Nephron (organoid): Measurements from ENCODE around the gene NIP7.

Experiments
- H3K27ac Mint-ChIP-seq, 3 experiments: 2 replicates each; pipeline ENCODE4 v1.8.0; 2020; ENCODE audit warnings: mixed read lengths in 3 of 3, mild to moderate bottlenecking in 2 of 3, moderate library complexity in 1 of 3
- H3K27me3 Mint-ChIP-seq: 2 replicates; pipeline ENCODE4 v1.8.0; 2021; ENCODE audit warnings: low read depth, mild to moderate bottlenecking, moderate library complexity, mixed read lengths
- H3K36me3 Mint-ChIP-seq: 2 replicates; pipeline ENCODE4 v1.8.0; 2020; ENCODE audit warnings: low read depth, mixed read lengths
- H3K4me1 Mint-ChIP-seq: 2 replicates; pipeline ENCODE4 v1.8.0; 2020; ENCODE audit warnings: mixed read lengths
- H3K4me3 Mint-ChIP-seq, 3 experiments: 2 replicates each; pipeline ENCODE4 v1.8.0; 2020; ENCODE audit warnings: mild to moderate bottlenecking in 3 of 3, mixed read lengths in 3 of 3, moderate library complexity in 2 of 3
- H3K9me3 Mint-ChIP-seq: 2 replicates; pipeline ENCODE4 v1.8.0; 2020; ENCODE audit warnings: mixed read lengths
- TF ChIP-seq, protein P1 (sequence below), 3 experiments: fragments of 200-600 bp; sonication (generic); IDR thresholded peaks; one replicate each; pipeline ENCODE4 v1.5.0; 2021; ENCODE audit warnings: antibody characterized with exemption in 3 of 3; ENCODE audit not compliant: unreplicated experiment in 3 of 3

NIP7 gene

DNA sequence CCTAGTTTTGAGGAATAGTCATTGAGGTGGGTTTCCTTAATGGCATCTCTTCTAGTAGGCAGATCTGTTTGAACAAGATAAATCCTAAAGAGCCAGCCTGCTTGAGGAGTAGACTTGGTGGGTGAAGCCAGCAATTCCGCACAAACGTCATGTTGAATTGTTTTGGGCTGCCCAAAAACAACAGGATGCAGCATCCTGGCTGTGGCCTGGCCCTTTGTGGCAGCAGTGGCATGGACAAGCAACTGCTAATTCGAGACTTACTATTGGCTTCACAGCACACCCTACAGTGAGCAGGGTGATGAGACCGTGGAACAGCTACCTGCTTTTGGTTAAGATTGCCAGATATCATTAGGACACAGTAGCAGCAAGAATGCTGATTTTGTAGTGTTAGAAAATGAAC is 37.7 kb upstream of the NIP7 start:
- no peak overlapping the region for H3K27ac Mint-ChIP-seq
- TF ChIP-seq, protein P1, sequence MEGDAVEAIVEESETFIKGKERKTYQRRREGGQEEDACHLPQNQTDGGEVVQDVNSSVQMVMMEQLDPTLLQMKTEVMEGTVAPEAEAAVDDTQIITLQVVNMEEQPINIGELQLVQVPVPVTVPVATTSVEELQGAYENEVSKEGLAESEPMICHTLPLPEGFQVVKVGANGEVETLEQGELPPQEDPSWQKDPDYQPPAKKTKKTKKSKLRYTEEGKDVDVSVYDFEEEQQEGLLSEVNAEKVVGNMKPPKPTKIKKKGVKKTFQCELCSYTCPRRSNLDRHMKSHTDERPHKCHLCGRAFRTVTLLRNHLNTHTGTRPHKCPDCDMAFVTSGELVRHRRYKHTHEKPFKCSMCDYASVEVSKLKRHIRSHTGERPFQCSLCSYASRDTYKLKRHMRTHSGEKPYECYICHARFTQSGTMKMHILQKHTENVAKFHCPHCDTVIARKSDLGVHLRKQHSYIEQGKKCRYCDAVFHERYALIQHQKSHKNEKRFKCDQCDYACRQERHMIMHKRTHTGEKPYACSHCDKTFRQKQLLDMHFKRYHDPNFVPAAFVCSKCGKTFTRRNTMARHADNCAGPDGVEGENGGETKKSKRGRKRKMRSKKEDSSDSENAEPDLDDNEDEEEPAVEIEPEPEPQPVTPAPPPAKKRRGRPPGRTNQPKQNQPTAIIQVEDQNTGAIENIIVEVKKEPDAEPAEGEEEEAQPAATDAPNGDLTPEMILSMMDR (IDR thresholded peaks at IDR 0.05; ENCODE audit: unreplicated experiment in 3 of 3) = no peak
- no peak overlapping the region for H3K4me3 Mint-ChIP-seq
- no peaks in the 10 kb centered on the region for H3K4me1 Mint-ChIP-seq
- H3K9me3 Mint-ChIP-seq = no peaks in the 10 kb centered on the region
- peaks cover 34% of the 10 kb centered on the region for H3K36me3 Mint-ChIP-seq
- H3K27me3 Mint-ChIP-seq = no peaks in the 10 kb centered on the region

DNA sequence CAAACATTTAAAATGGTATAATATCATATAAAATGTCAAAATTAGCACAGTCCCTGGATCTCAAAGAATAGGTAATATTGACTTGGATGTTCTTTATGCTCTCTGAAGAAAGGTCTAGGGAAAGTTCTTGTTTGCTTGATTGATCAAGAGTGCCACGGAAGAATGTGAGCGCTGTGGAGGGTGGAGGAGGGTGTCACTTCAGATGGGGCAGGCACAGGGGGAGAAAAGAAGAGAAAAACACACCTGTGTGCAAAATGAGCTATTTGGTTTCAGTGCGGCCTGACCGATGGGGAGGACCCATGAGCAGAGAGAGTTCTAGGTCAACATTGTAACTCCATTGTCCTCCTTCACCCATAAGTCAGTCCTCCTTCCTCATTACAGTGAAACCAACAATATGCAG is 37.3 kb upstream of the NIP7 start:
- TF ChIP-seq, protein P1 (IDR thresholded peaks at IDR 0.05; ENCODE audit: unreplicated experiment in 3 of 3) = no peak
- Mint-ChIP-seq H3K27ac (peak overlapping the region in 1 of 3 experiments; percentile 16), H3K27me3 (no peaks in the 10 kb centered on the region), H3K4me1 (no peaks in the 10 kb centered on the region), H3K4me3 (no peak overlapping the region), H3K36me3 (peaks cover 34% of the 10 kb centered on the region), H3K9me3 (no peaks in the 10 kb centered on the region)

DNA sequence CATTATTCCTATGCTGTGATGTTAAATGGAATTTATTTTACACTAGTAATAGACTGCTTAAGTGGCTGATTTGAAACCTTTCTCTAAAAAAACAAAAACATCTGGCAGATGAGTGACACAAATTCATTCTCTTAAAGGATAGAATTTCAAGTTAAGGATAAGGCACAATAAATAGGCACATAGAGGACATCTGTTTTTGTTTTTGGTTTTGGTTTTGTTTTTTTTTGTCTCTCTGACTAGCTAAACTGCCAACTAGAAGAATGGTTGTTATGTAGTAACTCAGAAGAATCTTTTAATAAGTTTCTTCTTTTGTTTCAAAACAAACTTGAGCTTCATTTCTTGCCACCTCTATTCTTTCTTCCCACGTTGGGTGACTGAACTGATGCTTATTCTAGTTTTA is 33.5 kb upstream of the NIP7 start:
- H3K27ac Mint-ChIP-seq = no peak overlapping the region
- TF ChIP-seq, protein P1 (IDR thresholded peaks at IDR 0.05; ENCODE audit: unreplicated experiment in 3 of 3) = no peak
- H3K36me3 Mint-ChIP-seq = peaks cover 16% of the 10 kb centered on the region
- no peaks in the 10 kb centered on the region for H3K9me3 Mint-ChIP-seq
- no peaks in the 10 kb centered on the region for H3K27me3 Mint-ChIP-seq
- no peak overlapping the region for H3K4me3 Mint-ChIP-seq
- H3K4me1 Mint-ChIP-seq = no peaks in the 10 kb centered on the region

DNA sequence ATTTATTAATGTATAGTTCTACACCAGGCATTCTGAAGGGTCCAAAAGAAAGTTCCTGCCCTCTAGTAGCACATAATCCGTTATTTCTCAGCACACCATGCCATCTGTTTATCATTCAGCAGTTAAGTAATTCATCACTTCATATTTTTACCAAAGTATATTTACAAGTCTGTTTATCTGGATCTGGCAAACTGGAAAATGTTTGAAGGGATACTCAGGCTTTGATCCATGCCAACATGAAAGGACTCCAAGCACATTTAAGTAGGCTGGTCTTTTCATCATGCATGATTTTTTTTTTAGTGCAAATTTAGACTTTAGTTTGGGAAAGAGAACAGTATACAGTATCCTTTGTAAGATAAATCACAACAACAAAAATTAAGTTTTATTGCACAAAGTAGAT is 32.5 kb upstream of the NIP7 start:
- Mint-ChIP-seq H3K36me3 (peaks cover 11% of the 10 kb centered on the region), H3K4me1 (peaks cover 2% of the 10 kb centered on the region), H3K4me3 (no peak overlapping the region), H3K9me3 (no peaks in the 10 kb centered on the region), H3K27ac (no peak overlapping the region), H3K27me3 (no peaks in the 10 kb centered on the region)
- TF ChIP-seq, protein P1 (IDR thresholded peaks at IDR 0.05; ENCODE audit: unreplicated experiment in 3 of 3) = no peak

DNA sequence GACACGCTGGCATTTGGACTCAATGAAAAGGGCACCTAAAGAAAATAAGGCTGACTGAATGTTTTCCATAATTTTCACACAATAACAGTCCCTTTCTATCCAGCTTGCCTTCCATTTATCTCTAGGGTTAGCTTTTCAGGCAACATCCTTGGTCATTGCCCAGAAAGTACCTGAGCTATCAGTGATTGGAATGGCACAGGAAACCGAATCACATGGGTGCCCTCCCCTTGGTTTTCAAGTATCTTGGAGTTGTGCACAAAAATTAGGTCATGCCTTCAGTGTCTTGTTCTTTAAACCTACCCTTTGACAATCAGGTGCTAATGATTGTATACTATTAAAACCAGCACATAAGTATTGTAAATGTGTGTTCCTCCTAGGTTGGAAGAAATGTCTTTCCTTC is 31.7 kb upstream of the NIP7 start:
- H3K36me3 Mint-ChIP-seq = peaks cover 10% of the 10 kb centered on the region
- H3K27me3 Mint-ChIP-seq = no peaks in the 10 kb centered on the region
- H3K9me3 Mint-ChIP-seq = no peaks in the 10 kb centered on the region
- TF ChIP-seq, protein P1 (IDR thresholded peaks at IDR 0.05; ENCODE audit: unreplicated experiment in 3 of 3) = no peak
- H3K4me1 Mint-ChIP-seq = peaks cover 5% of the 10 kb centered on the region
- no peak overlapping the region for H3K4me3 Mint-ChIP-seq
- no peak overlapping the region for H3K27ac Mint-ChIP-seq

DNA sequence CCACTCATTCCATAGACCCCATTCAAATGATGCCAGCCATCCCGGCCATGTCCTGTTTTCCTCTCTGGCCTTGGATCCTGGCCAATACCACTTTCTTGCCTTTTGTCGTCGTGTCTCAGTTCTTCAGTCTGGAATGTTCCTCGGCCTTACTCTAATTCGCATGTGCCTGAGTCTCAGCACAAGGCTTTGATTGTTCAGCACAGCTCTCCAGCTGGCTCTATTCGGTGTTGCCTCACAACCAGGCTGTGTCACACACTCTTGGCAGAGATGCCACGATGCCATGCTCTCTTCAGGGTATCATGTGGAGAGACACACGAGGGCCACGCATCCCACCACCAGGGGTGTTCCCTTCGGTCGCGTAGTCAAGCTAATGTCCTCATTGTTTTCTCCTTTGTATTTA is 30.3 kb upstream of the NIP7 start:
- H3K4me1 Mint-ChIP-seq = peaks cover 5% of the 10 kb centered on the region
- no peaks in the 10 kb centered on the region for H3K27me3 Mint-ChIP-seq
- TF ChIP-seq, protein P1 (IDR thresholded peaks at IDR 0.05; ENCODE audit: unreplicated experiment in 3 of 3) = no peak
- peak overlapping the region; percentile 1 to 64 (median 47) for H3K4me3 Mint-ChIP-seq
- H3K36me3 Mint-ChIP-seq = peaks cover 16% of the 10 kb centered on the region
- no peaks in the 10 kb centered on the region for H3K9me3 Mint-ChIP-seq
- no peak overlapping the region for H3K27ac Mint-ChIP-seq
